Measurements from ENCODE around the gene DNAH17.
"Not testable (repeated sequence)": the region's sequence is repeated elsewhere in the genome, so short reads cannot be mapped to it uniquely, and the experiment has no call there.

DNAH17 gene

DNA sequence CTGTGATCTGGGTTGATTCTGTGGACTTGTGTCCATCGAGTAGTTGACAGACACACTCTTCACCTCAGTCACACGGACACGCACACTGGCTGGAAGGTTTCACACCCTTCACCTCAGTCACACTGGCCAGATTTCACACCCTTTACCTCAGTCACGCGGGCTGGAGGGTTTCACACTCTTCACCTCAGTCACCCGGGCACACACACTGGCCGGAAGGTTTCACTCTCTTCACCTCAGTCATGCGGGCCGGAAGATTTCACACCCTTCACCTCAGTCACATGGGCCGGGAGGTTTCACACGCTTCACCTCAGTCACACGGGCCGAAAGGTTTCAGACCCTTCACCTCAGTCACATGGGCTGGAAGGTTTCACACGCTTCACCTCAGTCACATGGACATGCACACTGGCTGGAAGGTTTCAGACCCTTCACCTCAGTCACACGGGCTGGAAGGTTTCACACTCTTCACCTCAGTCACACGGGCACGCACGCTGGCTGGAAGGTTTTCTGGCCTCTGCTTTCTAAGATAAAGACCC is 102.5 kb downstream of the DNAH17 start:
- ATAC-seq, result peak; percentile 35 to 41

GRCh38 chr17:78473951-78474613 is 103.1 kb downstream of the DNAH17 start:
- no peak for ATAC-seq

DNA sequence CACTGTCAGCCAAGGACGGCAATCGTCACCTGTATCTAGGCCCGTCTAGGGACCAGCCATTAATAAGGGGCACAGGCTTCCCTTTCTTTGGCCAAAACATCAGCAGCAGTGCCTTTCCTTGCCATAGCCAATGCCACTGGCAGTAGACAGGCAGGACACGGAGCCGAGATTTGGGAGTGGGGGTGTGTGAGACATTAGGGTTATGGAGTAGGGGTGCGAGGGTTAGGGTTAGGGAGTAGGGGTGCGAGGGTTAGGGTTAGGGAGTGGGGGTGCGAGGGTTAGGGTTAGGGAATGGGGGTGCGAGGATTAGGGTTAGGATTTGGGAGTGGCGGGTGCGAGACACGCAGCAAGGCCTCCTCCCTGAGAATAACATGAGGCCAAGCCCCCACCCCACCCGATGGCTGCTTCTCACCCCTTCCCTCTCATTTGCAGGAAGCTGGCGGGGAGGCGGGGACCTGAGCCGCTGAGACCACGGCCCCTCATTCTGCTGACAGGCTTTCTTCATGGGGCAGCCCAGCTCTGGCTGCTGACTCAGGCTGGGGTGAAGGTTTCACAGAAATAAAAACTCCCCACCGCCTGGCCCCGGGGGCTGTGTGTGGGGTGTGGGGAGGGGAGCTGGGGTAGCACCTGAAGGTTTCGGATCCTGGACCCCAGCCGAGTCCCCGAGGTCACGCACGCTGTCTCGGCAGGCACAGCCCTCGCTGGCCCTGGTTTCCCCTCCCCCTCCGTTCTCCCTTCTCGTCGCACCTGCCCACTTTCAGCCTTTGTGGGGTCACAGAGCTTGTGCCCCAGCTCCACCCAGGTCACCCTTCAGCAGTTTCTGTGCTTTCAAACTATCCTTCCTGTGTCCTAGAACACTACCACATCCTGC is 104.9 kb downstream of the DNAH17 start:
- ATAC-seq, result no peak

DNA sequence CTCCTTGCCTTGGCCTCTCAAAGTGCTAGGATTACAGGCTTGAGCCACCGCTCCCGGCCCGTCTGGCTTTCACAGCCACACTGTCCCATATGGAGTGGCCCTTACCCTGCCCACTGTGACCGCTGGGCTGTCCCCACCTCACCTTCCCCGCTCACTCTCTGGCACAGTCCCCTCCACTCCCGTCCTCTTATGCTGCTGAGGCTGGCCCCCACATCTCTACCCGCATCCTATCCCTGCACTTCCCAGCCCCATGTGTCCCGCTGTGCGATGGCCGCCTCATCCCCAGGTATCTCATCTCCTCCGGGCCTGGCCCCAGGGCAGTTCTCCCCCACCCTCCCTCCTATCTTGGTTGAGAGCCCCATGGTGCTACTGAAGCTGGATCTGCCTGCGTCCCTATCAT is 105.6 kb downstream of the DNAH17 start:
- no peak for ATAC-seq

GRCh38 chr17:78469443-78469842 is 107.8 kb downstream of the DNAH17 start:
- no peak for ATAC-seq

- ATAC-seq, result no peak
Observed at GRCh38 chr17:78468366-78468765, 108.8 kb downstream of the DNAH17 start.

GRCh38 chr17:78466786-78467715 is 110.1 kb downstream of the DNAH17 start:
- ATAC-seq, result no peak

DNA sequence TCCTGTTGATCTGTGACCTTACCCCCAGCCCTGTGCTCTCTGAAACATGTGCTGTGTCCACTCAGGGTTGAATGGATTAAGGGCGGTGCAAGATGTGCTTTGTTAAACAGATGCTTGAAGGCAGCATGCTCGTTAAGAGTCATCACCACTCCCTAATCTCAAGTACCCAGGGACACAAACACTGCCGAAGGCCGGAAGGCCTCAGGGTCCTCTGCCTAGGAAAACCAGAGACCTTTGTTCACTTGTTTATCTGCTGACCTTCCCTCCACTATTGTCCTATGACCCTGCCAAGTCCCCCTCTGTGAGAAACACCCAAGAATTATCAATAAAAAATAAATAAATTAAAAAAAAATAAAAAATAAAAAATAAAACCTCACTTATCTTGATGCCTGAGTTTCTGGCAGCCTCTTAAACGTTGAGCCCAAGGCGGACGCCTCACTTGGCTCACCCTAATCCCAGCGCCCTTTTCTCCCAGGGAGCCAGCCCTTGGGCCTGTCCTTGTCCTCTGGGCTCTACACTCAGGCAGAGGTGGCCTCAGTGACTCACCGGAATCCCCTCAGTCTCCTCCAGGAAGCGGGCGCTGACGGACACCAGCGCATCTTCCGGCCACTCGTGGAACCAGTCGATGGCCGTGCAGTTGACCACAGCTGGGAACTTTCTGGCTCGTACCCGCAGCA is 110.9 kb downstream of the DNAH17 start:
- ATAC-seq, result not testable (repeated sequence)

GRCh38 chr17:78462148-78462547 is 115.0 kb downstream of the DNAH17 start:
- no peak for ATAC-seq

DNA sequence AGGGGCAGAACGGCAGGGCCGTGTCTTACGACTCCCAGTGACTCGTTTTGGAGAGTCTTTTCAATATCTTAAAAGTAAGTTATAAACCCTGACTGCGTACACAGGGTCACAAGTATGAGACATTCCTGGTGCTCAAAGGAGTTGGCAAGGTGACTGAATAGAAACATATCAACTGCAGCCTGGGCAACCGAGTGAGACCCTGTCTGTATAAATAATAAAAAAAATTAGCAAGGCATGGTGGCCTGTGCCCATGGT is 115.5 kb downstream of the DNAH17 start:
- no peak for ATAC-seq

DNA sequence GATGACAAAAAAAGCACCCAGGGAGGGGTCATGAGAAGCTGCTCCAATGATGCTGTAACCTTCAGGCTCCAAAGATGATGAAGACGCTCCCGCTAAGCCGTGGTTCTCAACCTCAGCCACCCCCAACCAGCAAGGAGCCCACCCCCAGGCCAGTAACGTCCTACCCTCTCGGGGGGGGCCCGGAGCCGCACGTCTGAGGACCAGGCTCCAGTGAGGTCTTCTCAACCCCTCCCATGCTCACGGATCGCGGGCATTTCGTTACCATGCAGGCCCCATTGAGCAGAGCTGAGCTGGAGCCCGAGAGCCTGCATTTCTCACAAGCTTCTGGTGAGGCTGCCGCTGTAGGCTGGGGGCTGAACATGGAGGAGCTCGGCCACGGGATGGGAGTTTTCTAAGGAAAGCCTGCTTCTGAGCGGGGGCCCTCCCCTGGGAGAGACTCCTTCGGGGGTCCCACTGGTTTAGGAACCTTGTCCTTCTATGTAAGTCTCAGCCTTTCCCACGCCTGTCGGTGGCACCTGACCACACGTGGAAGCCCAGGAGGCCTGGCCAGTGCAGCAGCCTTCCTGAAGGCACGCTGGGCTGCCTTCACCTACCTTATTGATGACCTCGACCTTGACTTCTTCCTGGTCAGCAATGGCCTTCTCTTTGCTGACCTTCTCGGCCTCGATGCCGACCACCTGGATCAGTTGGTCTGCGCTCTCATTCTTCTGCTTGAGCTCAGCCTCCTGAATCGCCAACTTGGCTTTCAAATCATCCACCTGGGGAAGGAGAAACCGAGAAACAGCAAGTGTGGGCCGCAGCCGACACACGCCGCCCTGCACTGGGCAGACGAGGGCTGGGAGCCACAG is 116.0 kb downstream of the DNAH17 start:
- no peak for ATAC-seq

GRCh38 chr17:78460176-78460675 is 117.0 kb downstream of the DNAH17 start:
- ATAC-seq, result no peak

DNA sequence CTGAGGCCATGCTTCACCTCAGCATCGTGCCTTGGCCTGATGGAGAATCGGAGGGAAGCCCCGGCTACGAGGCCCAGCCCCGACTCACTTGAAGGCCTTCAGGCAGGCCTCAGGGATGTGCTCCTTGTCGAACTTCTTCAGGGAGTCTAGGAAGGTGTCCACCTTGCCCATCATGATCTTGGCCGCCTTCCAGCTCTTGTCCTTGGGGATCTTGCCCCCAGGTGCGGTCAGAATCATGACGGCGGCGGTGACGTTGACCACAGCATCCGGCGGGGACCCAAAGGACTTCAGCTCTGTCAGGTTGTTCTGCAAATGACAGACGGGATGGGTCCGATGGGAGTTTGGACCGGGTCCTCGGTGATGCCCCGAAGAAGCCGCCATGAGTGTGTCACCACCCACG is 117.5 kb downstream of the DNAH17 start:
- ATAC-seq, result no peak

GRCh38 chr17:78458736-78459335 is 118.4 kb downstream of the DNAH17 start:
- ATAC-seq, result no peak

DNA sequence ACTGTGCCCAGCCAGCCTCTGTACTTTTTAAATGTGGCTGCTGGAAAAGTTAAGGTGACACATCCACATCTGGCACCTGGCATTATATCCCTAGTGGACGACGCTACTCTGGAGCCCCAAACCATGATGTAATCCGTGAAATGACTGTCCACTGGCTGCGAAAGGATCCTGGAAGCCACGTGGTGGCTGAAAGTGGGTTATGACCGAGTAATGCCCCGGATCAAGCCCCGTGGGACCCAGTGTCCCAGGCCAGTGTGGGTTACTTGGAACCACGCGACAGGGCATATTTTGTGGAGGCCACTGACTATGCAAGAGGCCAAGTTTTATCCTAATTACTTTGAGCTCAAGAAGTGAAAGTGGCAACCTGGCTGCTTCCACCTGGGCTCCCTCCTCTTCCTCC is 119.1 kb downstream of the DNAH17 start:
- no peak for ATAC-seq

DNA sequence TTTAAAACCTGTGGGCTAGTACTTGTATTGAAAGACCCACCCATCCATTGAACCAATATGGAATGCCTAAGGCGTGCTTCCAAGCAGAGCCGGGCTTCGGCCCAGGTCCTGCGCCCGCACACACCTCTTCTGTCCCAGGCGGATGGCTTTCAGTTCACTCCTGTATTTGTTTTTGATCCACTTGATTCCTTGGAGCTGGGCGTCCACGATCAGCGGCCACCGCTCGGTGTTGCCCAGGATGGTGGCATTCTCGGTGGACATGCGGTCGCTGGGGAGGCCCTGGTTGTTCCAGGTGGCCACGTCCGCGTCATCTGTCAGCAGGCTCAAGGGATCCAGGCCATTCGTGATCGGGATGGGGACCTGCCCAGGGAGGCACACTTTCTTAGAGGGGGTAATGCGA is 122.8 kb downstream of the DNAH17 start:
- ATAC-seq, result no peak

DNA sequence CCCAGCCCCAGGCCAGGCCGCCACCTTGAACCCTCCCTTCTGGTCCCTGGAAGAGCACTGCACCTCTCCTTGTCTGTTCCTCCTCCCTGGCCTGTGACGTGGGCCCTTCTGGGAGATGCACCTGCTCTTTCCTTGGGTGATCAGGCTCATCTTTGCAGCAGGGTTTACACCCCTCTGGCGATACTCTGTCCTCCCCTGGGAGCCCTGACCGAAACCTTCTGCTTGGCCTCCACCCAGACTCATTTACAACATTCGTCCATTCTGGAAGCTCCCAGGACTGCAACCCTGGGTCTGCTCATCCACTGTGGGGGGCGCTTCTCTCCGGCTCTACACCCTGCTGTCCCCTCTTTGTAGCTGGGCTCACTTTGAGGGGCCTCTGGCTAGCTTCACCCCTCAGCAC is 125.4 kb downstream of the DNAH17 start:
- ATAC-seq, result no peak

- no peak for ATAC-seq
Observed at GRCh38 chr17:78450696-78451345, 126.4 kb downstream of the DNAH17 start.

DNA sequence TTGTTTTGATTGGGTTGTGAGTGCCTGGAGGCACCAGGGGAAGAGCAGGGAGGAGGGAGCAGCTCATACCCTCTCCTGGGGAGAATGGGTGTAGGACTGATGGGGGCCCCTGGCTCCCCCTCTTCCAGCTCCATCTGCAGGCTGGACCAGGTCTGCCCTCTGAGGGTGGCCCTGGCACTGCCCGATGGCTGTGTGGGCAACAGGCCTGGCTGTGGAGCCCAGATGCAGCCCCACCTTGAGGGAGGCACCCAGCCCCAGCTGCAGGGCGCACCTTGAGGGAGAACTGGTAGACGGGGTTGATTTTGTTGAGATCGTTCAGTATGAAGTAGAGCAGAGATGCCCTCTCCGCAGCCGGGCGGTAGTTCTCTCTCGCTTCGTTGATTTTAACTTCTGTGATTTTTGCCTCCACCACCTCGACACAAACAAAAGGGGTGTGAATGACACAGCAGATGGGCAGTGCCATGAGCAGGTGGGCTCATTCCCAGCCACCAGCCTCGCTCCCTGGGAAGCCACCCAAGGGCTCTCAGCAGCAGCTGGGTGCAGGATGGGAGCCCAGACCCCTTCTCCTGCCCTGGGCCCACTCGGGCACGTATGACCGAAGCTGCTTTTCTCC is 127.1 kb downstream of the DNAH17 start:
- ATAC-seq, result no peak

Measured in activated CD4-positive, CD25-positive, alpha-beta regulatory T cell treated with anti-CD3 and anti-CD28 coated beads, Interleukin-2, amount 50 U/mL, for 24 hours (primary cell).